ENCODE results near the gene SLC1A2. TPM values are rescaled to one million over a fixed set of nuclear protein-coding genes. Genes with fewer than 3 reads are reported as not detected.
A peak's percentile ranks its signal among the peaks of the same experiment; 100 is the strongest.

SLC1A2 gene
- total and polyA plus RNA-seq, 2 of the 4 experiments (the other 2 are of a cell fraction): 0.15 to 0.54 TPM

GRCh38 chr11:35337136-35337913 is 82.0 kb downstream of the SLC1A2 start:
- H3K4ac ChIP-seq (ENCODE audit: low read depth, low read length): peak overlapping the region; percentile 62
- TF ChIP-seq BHLHE40 (IDR thresholded peaks at IDR 0.05; ENCODE audit: low read depth, low read length): peak; percentile 82
- TF ChIP-seq CEBPB (IDR thresholded peaks at IDR 0.05; ENCODE audit: low read depth, low read length): peak; percentile 92
- 0 out of 2 replicates have a peak, but pooled peaks have one; percentile 12 for TF ChIP-seq MAFK (IDR thresholded peaks at IDR 0.05; ENCODE audit: low read depth, low read length)
- no peak for TF ChIP-seq RAD21 (IDR thresholded peaks at IDR 0.05; ENCODE audit: low read length)
- no peak for TF ChIP-seq RCOR1 (IDR thresholded peaks at IDR 0.05; ENCODE audit: insufficient replicate concordance, low read length)
- peak; percentile 100 for TF ChIP-seq FOS (IDR thresholded peaks at IDR 0.05; ENCODE audit: low read depth, low read length)
- no peak for TF ChIP-seq USF2 (IDR thresholded peaks at IDR 0.05; ENCODE audit: low read depth, low read length)
- peak; percentile 70; the same call in 1 of the 2 replicates for TF ChIP-seq NFE2L2 (IDR thresholded peaks at IDR 0.05; ENCODE audit: low read depth, low read length)
- H3K4me3 ChIP-seq (ENCODE audit: insufficient read depth, low read depth, low read length): no peak overlapping the region
- DNase-seq (peak; percentile 99), ATAC-seq (ENCODE audit: low read depth) (peak; percentile 92)
- peaks cover 11% of the 10 kb centered on the region; the same call in 1 of the 2 replicates for H3K4me1 ChIP-seq (ENCODE audit: control insufficient read depth, insufficient read depth, low read length)
- dilution Hi-C loops (cut with HindIII; ENCODE audit: low sequenced_read_pairs, unreplicated experiment): no loop called here
- POLR2A ChIA-PET (ENCODE audit: unreplicated experiment): no interaction called here
- peak overlapping the region; percentile 57; the same call in 1 of the 2 replicates for H3K4me2 ChIP-seq (ENCODE audit: low read depth, low read length)
- no peak overlapping the region for H2AK5ac ChIP-seq (ENCODE audit: low read depth, low read length)
- intact Hi-C loops (cut with micrococcal nuclease): no loop called here
- peak overlapping the region; percentile 91 for H2AK9ac ChIP-seq (replicated peaks; ENCODE audit: low read depth, low read length, poor library complexity)
- no peak overlapping the region for H2AFZ ChIP-seq (replicated peaks; ENCODE audit: low read length, poor library complexity)
- no peaks in the 10 kb centered on the region for H3K9me3 ChIP-seq (ENCODE audit: control insufficient read depth, insufficient read depth, low read length)
- peak overlapping the region; percentile 53 for H3K14ac ChIP-seq (replicated peaks; ENCODE audit: low read depth, low read length)
- no peaks in the 10 kb centered on the region for H3K79me1 ChIP-seq (ENCODE audit: low read depth in 1 of 2, low read length in 2 of 2)
- peak overlapping the region in 1 of 2 experiments; percentile 78; a peak in 2 of 4 replicates for H4K8ac ChIP-seq (ENCODE audit: low read depth in 2 of 2, low read length in 2 of 2)
- H3K56ac ChIP-seq (ENCODE audit: extremely low read depth, insufficient read depth, low read length): peak overlapping the region; percentile 39
- H3K36me3 ChIP-seq (ENCODE audit: control insufficient read depth, insufficient read depth, low read length): no peaks in the 10 kb centered on the region
- H4K91ac ChIP-seq (ENCODE audit: insufficient read depth, low read depth, low read length): peak overlapping the region; percentile 39
- H3K9ac ChIP-seq (ENCODE audit: low read depth, low read length): no peak overlapping the region
- H4K5ac ChIP-seq (ENCODE audit: low read depth, low read length): peak overlapping the region; percentile 21; the same call in 1 of the 2 replicates
- no TSS peak for BruUV-seq (replicated peaks)
- no peaks in the 10 kb centered on the region for H3K27me3 ChIP-seq (ENCODE audit: control insufficient read depth, insufficient read depth, low read length)
- peak overlapping the region; percentile 60; the same call in 1 of the 2 replicates for H3K18ac ChIP-seq (ENCODE audit: low read depth, low read length)
- H3K9me1 ChIP-seq (ENCODE audit: insufficient read depth, low read length): peaks cover 3% of the 10 kb centered on the region
- in situ Hi-C loops (cut with MboI; ENCODE audit: low sequenced_read_pairs): no loop called here
- H2BK120ac ChIP-seq (ENCODE audit: low read depth, low read length): peak overlapping the region; percentile 80
- H2BK20ac ChIP-seq (ENCODE audit: low read depth, low read length): peak overlapping the region; percentile 86
- peak overlapping the region; percentile 100 for H2BK5ac ChIP-seq (ENCODE audit: low read depth, low read length, poor library complexity, severe bottlenecking)
- WGBS, 2 experiments (ENCODE audit: extremely low coverage in 2 of 2, insufficient read length in 1 of 2): no CpG with 5 or more reads among the region's 3 CpGs
- CTCF ChIA-PET: interaction anchor here (0.6 to 0.7 kb wide), 2 partner anchors 32 to 55 kb away, joined by 3 read pairs; no protein-coding TSS in a partner anchor
- peak overlapping the region; percentile 4; the same call in 1 of the 2 replicates for H3K23ac ChIP-seq (ENCODE audit: low read depth, low read length)
- H3K27ac ChIP-seq (ENCODE audit: insufficient read depth, low read length): peak overlapping the region; percentile 32
- H2BK15ac ChIP-seq (ENCODE audit: low read depth, low read length): peak overlapping the region; percentile 23; the same call in 1 of the 3 replicates
- H4K20me1 ChIP-seq (ENCODE audit: insufficient read depth, low read length): peaks cover 3% of the 10 kb centered on the region; the same call in 1 of the 2 replicates

All from IMR-90 (cell line).